Neural crest cell (in vitro differentiated cells): ENCODE measurements around the gene RNLS. TPM values are rescaled to one million over a fixed set of nuclear protein-coding genes. Genes with fewer than 3 reads are reported as not detected.
A peak's percentile ranks its signal among the peaks of the same experiment; 100 is the strongest.

ENCODE experiments used
- DNase-seq: peaks from one replicate; pipeline ENCODE4 v3.0.0; 2021; ENCODE audit warnings: low read depth, mixed read lengths, low spot score
- H3K27ac Mint-ChIP-seq: one replicate; pipeline ENCODE4 v1.8.0; 2021; ENCODE audit warnings: mild to moderate bottlenecking, mixed read lengths; ENCODE audit not compliant: unreplicated experiment
- H3K27me3 Mint-ChIP-seq: 2 replicates; pipeline ENCODE4 v1.8.0; 2021; ENCODE audit warnings: low read depth, mild to moderate bottlenecking, mixed read lengths
- H3K36me3 Mint-ChIP-seq: 2 replicates; pipeline ENCODE4 v1.8.0; 2021; ENCODE audit warnings: low read depth, mild to moderate bottlenecking, mixed read lengths
- H3K4me1 Mint-ChIP-seq: 2 replicates; pipeline ENCODE4 v1.8.0; 2021; ENCODE audit warnings: mixed read lengths
- H3K4me3 Mint-ChIP-seq: one replicate; pipeline ENCODE4 v1.8.0; 2021; ENCODE audit warnings: mild to moderate bottlenecking, mixed read lengths
- H3K9me3 Mint-ChIP-seq: 2 replicates; pipeline ENCODE4 v1.8.0; 2021; ENCODE audit warnings: mixed read lengths
- total RNA-seq: library from RNA; stranded (reverse); gene quantifications from 2 replicates; pipeline ENCODE4 v1.2.1, GENCODE V29; 2021
- TF ChIP-seq, protein P1 (sequence below): fragments of 200-600 bp; sonication (generic); conservative IDR thresholded peaks from 2 replicates; pipeline ENCODE4 v1.5.0; 2021; ENCODE audit warnings: antibody characterized with exemption, mild to moderate bottlenecking

Gene RNLS
- total RNA-seq, 1 donor from 2014 or later: 3.3 TPM

DNA sequence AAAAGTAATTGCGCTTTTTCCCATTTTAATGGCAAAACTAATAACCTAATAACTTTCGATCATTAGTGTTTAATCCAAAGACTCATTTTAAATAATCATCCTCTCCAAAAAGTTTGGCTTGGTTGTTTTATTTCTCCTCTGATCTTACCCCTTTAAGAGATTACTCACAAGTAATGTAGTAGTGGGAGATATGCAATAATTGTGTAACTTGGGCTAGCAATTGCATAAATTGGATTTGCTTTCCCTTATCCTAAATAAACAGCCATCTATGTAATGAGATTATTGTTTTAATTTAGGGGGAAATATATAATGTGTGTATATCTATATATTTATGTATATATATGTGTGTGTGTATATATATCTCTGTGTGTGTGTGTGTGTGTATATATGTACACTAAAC lies 82.5 kb downstream of the RNLS start:
- H3K4me1 Mint-ChIP-seq: no peaks in the 10 kb centered on the region
- TF ChIP-seq, protein P1, sequence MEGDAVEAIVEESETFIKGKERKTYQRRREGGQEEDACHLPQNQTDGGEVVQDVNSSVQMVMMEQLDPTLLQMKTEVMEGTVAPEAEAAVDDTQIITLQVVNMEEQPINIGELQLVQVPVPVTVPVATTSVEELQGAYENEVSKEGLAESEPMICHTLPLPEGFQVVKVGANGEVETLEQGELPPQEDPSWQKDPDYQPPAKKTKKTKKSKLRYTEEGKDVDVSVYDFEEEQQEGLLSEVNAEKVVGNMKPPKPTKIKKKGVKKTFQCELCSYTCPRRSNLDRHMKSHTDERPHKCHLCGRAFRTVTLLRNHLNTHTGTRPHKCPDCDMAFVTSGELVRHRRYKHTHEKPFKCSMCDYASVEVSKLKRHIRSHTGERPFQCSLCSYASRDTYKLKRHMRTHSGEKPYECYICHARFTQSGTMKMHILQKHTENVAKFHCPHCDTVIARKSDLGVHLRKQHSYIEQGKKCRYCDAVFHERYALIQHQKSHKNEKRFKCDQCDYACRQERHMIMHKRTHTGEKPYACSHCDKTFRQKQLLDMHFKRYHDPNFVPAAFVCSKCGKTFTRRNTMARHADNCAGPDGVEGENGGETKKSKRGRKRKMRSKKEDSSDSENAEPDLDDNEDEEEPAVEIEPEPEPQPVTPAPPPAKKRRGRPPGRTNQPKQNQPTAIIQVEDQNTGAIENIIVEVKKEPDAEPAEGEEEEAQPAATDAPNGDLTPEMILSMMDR: no peak
- H3K36me3 Mint-ChIP-seq: no peaks in the 10 kb centered on the region
- no peaks in the 10 kb centered on the region for H3K9me3 Mint-ChIP-seq
- H3K27ac Mint-ChIP-seq: no peak overlapping the region
- H3K27me3 Mint-ChIP-seq: no peaks in the 10 kb centered on the region
- no peak overlapping the region for H3K4me3 Mint-ChIP-seq
- DNase-seq: no peak

DNA sequence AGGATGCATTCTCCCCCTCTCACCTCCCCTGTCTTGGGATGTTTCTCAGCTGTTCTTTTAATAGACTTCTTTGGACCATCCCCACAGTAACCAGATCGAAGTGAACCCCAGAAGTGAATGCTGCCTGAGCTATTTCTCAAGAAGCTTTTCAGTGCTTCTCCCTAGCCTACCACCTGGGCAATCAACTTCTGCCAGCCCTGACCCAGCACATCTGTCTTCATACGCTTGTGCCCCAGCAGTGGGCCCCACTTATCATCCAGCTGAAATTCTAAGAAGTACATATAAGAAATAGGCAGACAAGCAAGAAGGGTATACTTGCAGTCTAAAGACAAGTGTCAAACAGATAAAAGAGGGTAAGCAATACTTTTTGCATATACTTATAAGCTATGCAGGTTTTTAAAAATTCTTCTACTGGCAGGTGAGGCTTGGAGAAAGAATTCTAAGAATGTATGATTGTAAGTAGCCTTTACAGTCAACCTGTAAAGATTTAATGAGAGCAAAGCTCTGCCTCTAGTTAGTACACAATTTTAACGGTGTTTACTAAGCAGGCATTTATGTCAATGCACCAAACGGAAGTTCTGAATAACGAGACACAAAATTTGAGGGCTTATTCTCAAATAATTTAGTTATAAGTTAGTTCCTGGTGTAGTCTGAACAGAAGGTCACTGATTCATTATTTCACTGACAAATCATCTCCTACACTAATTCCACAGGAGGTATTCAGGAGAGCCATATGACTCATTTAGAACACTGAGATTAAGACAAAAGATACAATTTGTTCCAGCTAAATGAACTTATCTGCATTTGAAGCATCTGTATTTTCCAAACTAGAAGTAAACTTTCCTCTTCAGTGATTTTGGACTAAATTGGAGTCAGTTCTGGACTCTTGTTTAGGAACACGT lies 83.3 kb downstream of the RNLS start:
- TF ChIP-seq, protein P1: no peak

DNA sequence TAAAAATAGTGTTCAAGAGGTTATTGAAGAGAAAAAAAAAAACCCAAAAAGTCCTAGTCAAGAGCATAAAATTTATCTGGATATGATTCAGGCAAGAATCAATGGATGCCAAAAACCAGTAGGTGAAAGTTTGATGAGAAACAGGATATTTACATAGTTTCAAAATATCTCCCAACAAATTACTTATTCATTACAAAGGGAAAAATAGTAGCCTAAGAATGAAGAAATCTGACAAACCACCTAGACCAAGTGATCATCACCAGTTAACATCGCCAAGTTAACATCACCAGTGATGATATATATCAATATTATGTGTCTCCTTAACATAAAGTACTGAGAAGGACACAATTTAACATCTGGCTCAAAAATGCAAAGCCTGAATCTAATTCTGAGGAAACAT lies 85.2 kb downstream of the RNLS start:
- no peak for DNase-seq
- TF ChIP-seq, protein P1: no peak
- Mint-ChIP-seq H3K4me1 (peaks cover 10% of the 10 kb centered on the region), H3K27me3 (no peaks in the 10 kb centered on the region), H3K36me3 (no peaks in the 10 kb centered on the region), H3K27ac (no peak overlapping the region), H3K9me3 (no peaks in the 10 kb centered on the region), H3K4me3 (no peak overlapping the region)

More for the DNA sequence above, 83.3 kb downstream of the RNLS start:
- H3K9me3 Mint-ChIP-seq: no peaks in the 10 kb centered on the region
- no peak overlapping the region for H3K4me3 Mint-ChIP-seq
- DNase-seq: no peak
- no peaks in the 10 kb centered on the region for H3K36me3 Mint-ChIP-seq
- H3K27me3 Mint-ChIP-seq: no peaks in the 10 kb centered on the region
- H3K27ac Mint-ChIP-seq: no peak overlapping the region
- H3K4me1 Mint-ChIP-seq: no peaks in the 10 kb centered on the region

DNA sequence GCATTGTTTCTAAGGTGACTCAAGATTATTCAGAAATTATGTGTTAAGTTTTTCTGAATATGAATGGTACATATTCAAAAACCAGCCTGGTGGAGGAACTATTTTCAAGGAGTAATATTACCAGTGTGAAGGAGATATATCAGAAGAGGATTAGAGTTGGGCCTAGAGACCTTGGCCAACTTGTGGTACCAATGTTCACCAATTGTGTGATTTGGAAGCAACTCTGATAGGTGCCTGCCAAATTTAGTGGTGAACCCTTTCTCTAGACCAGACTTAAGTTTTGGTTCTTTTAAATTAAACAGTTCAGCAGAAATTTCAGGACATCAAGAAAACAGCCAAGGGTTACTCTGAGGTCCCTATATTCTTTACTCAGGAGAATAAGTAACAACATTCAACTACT lies 88.6 kb downstream of the RNLS start:
- TF ChIP-seq, protein P1: no peak
- no peaks in the 10 kb centered on the region for H3K9me3 Mint-ChIP-seq
- no peaks in the 10 kb centered on the region for H3K27me3 Mint-ChIP-seq
- peaks cover 10% of the 10 kb centered on the region for H3K4me1 Mint-ChIP-seq
- no peak overlapping the region for H3K4me3 Mint-ChIP-seq
- no peak overlapping the region for H3K27ac Mint-ChIP-seq
- no peaks in the 10 kb centered on the region for H3K36me3 Mint-ChIP-seq
- no peak for DNase-seq

DNA sequence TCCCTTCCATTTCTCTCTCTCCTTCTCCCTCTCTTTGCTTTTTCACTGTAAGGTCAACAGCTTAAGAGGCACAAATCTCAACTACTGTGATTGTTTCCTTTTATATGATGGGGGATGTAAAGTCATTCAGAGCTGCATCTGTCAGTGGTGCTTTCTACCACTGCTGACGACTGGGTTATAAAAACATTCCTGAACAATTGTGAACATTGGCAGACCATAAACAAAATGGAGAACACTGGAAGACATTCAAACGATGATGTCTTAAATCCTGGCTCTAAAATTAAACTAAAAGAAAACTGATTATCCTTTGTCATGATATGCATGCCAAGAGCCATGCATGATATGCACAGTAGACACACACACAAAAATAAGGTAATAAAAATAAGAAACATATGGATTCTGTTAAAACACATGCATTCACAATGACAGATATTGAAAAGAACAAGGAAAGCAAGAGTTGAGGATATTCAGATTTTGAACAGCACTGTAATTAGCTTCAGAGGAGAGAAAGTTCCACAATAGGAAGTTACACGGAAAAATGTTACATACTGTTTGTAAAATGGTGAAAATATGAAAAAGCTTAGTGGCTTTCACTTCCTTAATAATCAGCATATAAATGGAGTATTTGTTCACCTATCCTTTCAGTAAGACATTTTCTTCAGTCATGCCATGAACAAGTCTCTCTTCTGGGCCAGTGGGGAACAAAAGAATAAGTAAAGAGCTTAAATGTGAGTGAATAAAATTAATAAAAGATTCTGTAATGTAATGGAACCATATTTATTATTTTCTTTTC lies 89.2 kb downstream of the RNLS start:
- H3K4me3 Mint-ChIP-seq: no peak overlapping the region
- H3K27ac Mint-ChIP-seq: peak overlapping the region; percentile 30
- H3K27me3 Mint-ChIP-seq: no peaks in the 10 kb centered on the region
- no peaks in the 10 kb centered on the region for H3K9me3 Mint-ChIP-seq
- DNase-seq: no peak
- H3K36me3 Mint-ChIP-seq: no peaks in the 10 kb centered on the region
- TF ChIP-seq, protein P1: no peak
- H3K4me1 Mint-ChIP-seq: peaks cover 10% of the 10 kb centered on the region
